Activated CD4-positive, alpha-beta T cell treated with anti-CD3 and anti-CD28 coated beads, Interleukin-2, amount 50 U/mL, for 1 hour (primary cell): ENCODE results near the gene NPRL2.
"Not testable (repeated sequence)": the region's sequence is repeated elsewhere in the genome, so short reads cannot be mapped to it uniquely, and the experiment has no call there.

Experiments
- DNase-seq: peaks from one replicate; pipeline ENCODE4 v3.0.0-alpha.2; 2020

The NPRL2 gene

DNA sequence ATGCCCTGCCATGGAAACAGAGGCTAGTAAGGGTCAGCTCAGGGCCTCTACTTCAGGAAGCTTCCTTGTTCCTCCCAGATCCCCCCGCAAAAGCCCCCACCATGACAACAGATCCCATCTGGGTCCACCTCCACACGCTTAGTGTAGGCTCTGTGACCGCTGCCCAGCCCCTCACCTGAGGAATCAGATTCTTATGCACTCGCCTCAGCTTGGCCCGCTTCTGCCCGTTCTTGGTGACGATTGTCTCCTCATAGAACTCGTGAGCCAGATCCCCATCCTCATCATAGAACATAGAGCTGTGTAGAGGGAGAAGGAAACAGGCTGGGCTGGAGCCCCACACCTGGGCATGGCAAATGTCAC is 24.4 kb downstream of the NPRL2 start:
- no peak for DNase-seq

- DNase-seq = no peak
Measured at GRCh38 chr3:50325497-50326181, 24.9 kb downstream of the NPRL2 start.

DNA sequence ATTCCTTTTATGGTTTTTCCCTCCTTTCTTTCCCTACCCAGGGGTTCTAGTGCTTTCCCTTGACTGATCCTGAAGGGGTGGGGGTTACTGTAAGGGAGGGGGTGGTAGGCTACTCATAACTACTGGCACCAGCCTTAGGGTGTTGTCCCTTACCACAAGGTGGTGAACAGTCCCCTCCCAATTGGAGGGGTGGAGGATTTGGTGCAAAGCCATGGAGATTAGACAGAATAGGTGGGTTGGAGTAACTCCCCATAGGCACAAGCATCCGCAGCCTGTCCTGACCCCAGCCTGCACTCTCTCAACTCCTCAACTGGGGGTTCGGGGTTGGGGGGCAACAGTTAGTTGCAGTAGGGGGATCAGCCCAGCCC is 25.5 kb downstream of the NPRL2 start:
- DNase-seq = no peak

- DNase-seq = peak; percentile 65
Measured at GRCh38 chr3:50324351-50325112, 26.0 kb downstream of the NPRL2 start.

GRCh38 chr3:50323614-50324199 is 26.9 kb downstream of the NPRL2 start:
- DNase-seq = no peak

DNA sequence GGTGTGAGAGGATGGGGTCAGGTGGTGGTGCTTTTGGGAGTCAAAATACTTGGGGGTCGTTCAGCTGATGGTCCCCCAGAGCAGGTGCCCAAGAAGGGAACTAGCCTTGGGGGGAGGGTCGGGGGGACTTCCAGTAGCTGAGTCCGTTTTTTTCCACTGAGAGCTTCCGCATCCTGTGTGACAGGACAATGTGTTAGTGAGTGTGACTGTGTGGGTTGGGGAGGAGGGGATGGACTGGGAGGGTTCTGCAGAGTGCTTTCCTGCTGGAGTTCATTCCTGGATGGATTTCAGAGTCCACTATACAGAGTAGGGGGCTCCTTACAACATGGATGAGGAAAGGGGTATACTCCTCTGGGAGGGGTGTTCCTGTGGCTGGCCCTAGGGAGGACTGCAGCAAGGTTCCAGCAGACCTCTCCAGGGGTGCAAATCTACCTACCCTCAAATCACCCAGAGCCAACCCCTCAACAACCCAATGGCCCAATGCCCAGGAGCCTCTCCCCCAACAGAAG is 27.4 kb downstream of the NPRL2 start:
- no peak for DNase-seq

- no peak for DNase-seq
Measured at GRCh38 chr3:50322386-50323091, 28.0 kb downstream of the NPRL2 start, which contains the start of gene HYAL2. TSS of gene HYAL2 (minus strand) at chr3:50322745. CDS start at chr3:50320489, 2,256 bp downstream.

- DNase-seq = no peak
Measured at GRCh38 chr3:50322115-50322385, 28.5 kb downstream of the NPRL2 start.

DNA sequence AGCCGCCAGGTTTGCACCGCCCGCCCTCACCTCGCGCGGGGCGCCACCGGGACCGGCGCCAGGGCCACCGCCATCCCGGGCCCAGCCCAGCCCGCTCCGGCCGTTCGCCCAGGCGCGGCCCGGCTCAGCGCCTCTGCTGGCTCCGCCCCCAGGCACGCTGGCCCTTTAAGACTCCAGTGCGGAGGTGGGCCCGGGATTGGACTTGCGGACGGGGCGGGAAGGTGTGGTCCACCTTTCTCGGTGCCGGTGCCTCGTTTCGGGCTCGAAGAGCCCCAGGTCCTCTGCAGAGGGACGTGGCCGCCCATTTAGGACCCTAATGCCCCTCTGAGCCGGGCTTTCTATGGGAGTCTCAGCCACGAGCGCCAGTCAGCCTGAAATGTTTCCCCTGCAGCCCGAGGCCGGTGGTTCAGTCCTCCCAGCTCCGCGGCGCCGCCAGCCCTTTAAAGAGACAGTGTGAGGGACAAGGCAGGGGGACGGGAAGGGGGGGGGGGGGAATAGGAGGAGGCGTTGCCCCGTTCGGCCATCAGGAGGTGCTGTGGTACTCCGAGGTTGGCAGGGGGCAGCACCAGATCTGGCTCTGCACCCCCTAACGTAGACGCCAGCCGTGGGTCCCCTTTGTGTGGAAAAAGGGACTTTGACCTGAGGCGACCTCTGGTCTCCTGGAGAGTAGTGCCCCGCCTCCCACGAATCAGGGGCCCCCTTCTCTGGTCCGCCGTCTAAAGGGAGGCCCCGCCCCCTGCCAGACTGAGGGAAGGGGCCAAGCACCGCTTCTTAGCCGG is 29.1 kb downstream of the NPRL2 start:
- DNase-seq = peak; percentile 78

DNA sequence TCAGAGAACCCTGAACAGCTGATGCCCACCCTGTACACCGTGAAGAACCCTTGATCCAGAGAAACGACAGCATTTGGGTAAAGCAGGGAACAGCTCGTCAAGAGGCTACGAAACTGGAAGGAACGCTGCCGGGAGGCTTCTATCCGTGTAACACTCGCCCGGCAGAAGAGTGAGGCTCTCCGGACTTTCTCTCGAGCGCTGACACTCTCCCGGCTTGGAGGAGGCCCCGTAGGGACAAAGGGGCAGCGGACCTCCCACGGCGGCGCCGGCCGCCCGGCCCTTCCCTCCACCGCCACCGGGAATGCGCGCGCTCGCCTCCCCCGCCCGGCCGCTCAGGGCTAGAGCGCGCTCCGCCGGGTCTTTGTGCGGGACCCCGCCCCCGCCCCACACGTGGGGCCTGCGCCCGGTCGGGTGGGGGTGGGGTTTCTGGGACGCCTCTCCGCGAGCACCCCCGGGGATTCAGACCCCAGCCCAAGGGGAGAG is 29.7 kb downstream of the NPRL2 start:
- DNase-seq = no peak

DNA sequence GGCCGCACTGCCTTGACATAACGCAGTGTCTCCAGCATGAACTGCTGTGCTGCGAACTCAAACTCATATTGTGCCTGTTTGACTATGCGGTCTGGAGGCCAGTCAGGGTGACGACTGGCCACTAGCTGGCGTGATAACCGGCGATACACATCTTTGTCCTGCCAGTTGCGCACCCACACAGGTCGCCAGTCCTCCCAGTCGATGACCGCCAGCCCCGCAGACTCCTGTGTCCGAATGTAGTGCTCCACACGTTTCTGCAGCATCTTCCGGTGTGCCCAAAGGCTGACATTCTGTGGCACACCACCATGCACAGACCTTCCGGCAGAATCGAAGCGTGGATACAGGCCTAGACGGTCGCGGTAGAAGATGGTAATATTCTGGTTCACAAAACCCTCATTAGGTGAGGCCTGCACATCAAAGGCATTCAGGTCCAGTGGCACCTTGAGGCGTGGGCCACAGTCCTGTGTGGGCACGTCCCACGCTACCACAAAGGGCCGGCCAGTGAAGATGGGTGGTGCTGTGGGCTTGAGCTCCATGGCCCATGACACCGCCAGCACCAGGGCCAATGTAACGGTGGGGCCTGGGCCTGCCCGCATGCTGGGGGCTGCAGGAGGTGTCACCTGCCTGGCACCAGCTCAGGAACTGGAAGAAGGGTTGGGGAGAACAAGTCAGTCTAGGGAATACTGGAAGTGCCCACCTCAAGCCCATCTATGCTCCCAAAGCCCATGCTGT is 30.5 kb downstream of the NPRL2 start:
- no peak for DNase-seq

DNA sequence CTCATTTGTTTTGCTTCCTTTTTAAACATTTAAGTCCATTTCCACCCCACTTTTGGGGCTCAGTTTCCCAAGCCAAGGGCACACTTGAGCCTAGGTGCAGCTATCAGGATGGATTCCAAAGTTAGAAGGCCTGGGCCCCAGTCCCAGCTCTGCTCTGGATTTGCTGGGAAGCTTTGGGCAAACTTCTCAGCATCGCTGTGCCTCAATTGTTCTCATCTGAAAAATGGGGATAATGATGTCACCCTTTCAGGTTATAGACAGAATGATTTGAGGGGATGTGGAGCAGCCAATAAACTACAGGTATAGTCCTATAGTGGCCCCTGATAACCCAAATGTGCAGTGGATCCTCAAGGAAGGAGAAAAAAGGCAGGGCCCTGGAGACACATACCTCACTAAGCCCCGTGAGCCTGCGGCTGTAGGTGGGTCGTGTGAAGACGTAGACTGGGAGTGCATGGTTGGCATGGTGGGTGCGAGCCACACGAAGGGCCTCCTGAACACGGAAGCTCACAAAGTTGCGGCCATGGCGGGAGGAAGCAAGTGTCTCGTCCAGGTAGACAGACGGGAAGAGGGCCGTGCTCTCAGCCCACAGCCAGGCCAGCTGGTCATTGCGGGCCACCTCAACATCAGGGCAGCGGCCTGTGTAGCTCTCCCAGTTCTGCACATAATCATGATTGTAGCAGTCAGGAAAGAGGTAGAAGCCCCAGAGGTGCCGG is 31.2 kb downstream of the NPRL2 start:
- no peak for DNase-seq

- no peak for DNase-seq
Measured at GRCh38 chr3:50318615-50319014, 32.0 kb downstream of the NPRL2 start.

DNA sequence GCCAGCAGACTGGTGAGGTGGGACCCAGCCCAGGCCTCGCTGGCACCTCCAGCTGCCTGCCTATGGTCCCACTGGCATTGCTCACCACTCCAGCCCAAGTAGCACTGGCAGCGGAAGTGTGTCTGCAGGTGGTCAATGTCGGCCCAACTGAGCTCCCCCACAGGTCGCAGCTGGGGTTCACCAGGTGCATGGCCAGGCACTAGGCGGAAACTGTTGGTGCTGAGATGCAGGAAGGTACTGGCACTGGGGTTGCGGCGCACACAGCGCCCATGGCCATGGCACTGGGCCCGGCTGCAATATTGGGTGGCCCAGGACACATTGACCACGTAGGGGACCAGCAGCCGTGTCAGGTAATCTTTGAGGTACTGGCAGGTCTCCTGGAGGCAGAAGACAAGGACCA is 32.4 kb downstream of the NPRL2 start:
- DNase-seq = no peak

GRCh38 chr3:50317300-50317699 is 33.3 kb downstream of the NPRL2 start:
- DNase-seq = no peak

DNA sequence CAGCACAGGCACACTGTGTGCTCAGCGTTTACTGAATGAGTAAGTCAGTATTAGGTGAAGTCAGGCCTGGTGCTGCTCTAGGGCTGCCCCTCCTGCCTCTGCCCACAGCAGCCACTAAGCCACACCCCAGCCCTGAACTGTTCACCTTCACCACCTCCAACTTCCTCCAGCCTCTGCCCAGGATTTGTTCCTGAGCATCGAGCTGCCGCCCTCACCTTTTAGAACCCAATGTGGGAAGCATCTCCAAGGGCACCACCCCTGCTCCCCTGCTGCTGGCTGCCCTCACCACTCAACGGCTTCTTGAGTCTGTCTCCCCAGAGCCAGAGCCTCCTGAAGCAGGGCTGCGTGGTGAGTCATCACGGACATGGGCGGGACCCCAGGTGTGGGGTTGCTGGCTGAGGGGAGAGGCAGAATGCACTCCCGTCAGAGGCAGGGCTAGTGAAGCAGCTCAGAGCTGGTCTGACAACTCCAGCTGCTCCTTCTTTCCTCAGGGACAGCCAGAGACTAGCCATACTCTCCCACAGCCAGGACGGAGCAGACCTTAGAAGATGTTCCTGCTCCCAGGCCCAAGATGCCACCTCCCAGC is 33.8 kb downstream of the NPRL2 start:
- peak; percentile 73 for DNase-seq

DNA sequence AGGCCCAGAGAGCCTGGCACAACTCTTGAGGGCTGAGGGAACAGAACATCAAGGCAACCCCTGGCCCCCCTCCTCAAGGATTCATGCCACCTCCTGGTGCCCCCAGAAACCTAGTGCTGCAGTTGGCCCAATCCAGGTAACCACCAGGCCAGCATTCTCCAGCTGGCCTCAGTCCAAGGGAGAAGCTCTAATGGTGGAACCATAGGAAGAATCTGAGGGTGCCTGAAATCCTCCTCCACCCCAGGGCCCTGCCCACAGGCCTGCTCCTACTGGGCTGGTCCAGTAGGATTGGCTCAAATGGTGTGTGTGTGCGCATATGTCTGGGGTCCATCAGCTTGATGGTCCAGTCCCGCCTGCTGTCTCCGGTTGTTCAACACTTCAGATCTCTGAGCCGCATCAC is 35.8 kb downstream of the NPRL2 start:
- DNase-seq = no peak

DNA sequence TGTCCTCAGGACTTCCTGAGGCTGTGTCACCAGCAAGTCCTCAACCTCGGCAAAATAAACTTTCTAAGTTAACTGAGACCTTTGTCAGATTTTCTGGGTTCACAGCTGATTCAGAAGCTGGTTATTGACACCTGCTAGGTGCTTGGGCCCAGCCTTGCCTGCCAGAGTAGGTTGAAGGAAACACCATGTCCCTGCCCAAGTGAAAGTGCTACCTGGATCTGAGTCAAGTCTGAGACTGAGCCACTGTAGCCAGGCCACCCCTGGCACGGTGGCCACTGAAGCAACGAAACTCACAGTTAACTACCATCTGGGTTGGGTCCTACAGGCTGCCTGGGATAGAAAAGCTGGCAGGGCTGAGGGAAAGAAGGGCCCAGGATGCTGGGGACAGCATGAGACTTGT is 36.2 kb downstream of the NPRL2 start:
- DNase-seq = no peak

DNA sequence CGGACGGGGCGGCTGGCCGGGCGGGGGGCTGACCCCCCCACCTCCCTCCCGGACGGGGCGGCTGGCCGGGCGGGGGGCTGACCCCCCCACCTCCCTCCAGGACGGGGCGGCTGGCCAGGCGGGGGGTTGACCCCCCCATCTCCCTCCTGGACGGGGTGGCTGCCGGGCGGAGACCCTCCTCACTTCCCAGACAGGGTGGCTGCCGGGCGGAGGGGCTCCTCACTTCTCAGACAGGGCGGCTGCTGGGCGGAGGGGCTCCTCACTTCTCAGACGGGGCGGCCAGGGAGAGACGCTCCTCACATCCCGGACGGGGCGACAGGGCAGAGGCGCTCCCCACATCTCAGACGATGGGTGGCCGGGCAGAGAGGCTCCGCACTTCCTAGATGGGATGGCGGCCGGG is 38.5 kb downstream of the NPRL2 start:
- DNase-seq = not testable (repeated sequence)

DNA sequence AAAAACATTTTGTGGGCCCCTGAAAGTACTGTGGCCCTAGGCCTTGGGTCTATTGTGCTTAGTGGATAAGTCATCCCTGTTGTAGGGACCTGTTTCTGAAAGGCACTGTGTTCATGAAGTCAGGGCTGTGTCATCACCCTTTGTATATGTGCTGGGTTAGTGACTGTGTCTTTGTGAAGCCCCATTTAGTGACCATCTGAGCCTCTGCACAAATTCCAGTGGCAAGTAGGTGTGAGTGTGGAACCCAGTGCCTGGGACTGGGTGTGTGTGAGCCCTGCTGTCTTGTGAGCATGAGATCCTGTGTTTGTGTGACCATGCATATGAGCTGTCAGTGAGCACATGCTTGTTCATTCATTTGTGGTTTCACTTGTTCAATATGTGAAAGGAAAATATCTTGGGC is 46.0 kb downstream of the NPRL2 start:
- no peak for DNase-seq
